Stimulated activated CD4-positive, alpha-beta T cell treated with anti-CD3 and anti-CD28 coated beads, Interleukin-12 subunit alpha, Interleukin-12 subunit beta, amount 100 ng/mL, for 24 hours (primary cell): ENCODE results near the gene TEX13B.
"Not testable (repeated sequence)": the region's sequence is repeated elsewhere in the genome, so short reads cannot be mapped to it uniquely, and the experiment has no call there.

Experiments used
- DNase-seq, 2 experiments: peaks; one replicate each; pipeline ENCODE4 v3.0.0-alpha.2; 2020; ENCODE audit warnings: low read depth in 2 of 2

Gene TEX13B

GRCh38 chrX:107982356-107982755 lies at the start of gene TEX13B:
Gene TEX13B (minus strand): TSS chrX:107982370. CDS start chrX:107982127, 243 bp downstream.
- no peak for DNase-seq

- no peak for DNase-seq
These were observed 48.0 kb upstream of the TEX13B start for GRCh38 chrX:108029928-108030711.

DNA sequence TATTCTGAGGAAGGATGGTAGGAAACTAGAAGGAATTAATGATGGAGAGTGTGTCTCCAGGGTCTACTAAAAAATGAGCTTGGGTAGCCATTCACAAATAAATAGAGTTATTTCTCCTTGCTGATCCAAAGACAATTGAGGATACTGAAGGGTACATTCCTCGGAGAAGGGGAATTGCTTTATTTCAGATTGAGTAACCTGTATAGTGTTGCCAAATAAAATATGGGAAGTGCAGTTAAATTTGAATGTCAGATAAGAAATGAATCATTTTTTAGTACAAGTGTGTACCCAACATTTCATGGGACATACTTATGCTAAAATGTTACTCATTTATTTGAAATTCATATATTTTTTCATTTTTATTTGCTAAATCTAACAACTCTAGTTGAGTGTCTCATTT lies 46.7 kb upstream of the TEX13B start:
- DNase-seq = no peak

GRCh38 chrX:108025954-108026600 lies 43.9 kb upstream of the TEX13B start:
- DNase-seq = no peak

DNA sequence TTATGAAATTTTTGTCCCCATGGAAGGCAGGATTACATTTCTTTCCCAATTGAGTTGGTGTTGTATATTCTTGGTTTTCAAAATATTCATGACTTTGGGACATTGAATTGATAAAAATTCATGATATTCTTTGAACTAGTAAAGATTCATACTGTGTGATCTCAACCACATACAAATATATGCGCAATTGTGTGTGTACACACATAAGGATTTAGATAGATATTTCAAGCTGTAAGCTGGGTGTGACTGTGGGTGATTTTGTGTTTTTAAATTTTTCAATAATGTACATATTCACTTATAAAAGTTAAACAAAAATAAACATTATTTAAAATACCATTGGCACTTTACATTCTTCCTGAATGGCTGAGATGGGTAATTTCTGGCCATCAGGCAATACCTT lies 43.2 kb upstream of the TEX13B start:
- no peak for DNase-seq

DNA sequence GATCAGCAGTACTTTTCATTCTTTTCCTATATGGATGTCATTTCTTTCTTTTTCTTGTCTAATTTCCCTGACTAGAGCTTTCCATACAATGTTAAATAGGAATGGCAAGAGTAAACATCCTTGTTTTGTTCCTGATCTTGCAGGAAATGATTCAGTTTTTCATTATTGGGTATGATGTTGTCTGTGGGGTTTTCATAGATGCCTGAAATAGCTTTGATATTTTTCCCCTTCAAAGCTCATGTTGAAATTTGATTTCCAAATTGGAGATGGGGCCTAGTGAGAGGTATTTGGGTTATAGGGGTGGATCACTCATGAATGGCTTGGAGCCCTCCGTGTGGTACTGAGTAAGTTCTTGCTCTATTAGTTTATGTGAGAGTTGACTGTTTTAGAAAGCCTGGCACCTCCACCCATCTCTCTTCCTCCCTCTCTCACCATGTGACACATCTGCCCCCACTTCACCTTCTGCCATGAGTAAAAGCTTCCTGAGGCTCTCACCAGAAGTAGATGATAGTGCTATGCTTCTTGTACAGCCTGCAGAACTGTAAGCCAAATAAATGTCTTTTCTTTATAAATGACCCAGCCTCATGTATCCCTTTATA lies 40.4 kb upstream of the TEX13B start:
- no peak for DNase-seq

DNA sequence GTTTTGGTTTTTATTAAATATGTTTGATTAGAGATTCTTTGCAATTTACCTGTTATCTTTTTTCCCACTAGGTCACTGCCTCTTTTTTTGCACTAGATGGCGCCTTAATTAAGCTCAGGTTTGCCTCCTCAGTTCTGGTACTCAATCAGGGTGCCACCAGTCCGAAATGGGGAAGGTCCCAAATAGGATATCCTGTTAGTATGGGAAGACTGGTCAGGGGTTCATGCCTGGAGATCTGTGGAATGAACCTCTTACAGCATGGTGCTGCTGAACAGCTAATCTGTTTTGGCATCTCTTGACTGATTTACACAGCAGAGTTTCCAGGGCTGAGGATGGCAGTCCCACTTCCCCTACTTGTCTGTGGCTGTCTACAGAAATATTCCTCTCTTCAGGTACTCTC lies 38.5 kb upstream of the TEX13B start:
- DNase-seq = no peak

GRCh38 chrX:108019382-108019875 lies 37.3 kb upstream of the TEX13B start:
- DNase-seq = no peak

DNA sequence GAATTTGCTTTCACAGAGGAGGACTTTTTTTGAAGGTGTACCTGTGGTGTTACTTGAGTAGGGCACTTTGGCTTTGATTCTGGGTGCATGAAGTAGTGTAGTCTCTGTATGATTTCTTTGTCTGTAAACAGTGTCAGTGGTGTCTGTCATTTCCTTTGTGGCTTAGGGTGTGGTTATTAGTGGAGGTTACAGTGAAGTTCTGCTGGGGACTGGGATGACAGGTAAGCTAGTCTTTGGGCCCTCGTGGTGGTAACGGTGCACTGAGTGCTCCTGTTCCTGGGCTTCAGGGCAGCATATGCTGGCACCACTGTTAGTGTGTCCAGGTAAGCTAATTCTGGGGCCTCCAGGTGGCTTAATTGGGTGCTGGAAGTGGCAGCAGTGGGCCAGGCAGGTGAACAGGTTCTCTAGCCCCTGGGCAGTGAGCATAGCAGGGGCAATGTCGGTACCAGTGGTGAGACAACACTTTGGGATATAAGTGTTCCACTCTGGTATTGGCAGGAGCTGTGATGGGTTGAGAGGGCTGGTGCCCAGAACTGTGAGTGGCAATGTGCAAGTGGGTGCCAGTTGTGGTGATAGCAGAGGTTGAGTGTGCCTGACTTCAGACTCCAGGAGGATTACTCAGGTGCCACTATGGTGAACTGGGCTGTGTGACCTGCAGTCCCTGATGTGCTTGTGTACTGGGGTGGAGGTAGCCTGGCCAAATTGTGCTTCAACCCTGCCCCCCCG lies 36.6 kb upstream of the TEX13B start:
- no peak for DNase-seq

- no peak for DNase-seq
These were observed 19.1 kb upstream of the TEX13B start for GRCh38 chrX:108001218-108001814.

DNA sequence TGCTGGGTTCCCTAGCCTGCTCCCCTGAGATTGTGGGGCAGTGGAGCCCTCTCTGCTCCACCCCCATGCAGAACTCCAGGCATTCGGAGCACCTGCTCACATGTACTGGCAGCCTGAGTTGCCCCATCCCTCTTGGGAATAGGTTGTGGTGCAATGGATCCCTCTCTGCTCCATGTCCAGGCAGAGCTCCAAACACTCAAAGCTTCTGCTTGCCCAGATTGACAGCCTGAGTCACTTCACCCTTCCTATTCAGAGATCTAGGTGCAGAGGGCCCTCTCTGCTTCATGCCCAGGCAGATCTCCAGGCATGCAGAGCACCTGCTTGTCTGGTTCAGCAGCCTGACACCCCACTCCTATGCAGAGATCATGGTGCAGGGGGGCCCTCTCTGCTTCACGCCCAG lies 18.6 kb upstream of the TEX13B start:
- DNase-seq = no peak

DNA sequence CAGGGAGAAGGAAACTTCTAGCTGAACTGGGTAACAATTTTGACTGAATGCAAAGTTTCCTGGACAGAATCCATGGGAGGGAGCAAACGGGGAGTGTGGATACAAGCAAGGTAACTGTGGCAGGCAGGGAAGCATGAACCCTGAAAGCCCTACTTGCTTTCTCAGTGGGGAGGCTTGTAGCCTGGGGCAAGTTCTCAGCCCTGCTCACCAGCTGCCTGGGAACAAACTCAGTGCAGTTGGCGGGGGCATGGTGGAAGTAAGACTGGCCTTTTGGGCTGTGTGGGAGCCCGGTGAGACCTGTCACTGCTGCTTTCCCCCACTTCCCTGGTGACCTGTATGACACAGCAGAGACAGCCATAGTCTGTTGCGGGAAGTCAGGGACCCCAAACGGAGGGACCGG lies 14.0 kb upstream of the TEX13B start:
- no peak for DNase-seq

DNA sequence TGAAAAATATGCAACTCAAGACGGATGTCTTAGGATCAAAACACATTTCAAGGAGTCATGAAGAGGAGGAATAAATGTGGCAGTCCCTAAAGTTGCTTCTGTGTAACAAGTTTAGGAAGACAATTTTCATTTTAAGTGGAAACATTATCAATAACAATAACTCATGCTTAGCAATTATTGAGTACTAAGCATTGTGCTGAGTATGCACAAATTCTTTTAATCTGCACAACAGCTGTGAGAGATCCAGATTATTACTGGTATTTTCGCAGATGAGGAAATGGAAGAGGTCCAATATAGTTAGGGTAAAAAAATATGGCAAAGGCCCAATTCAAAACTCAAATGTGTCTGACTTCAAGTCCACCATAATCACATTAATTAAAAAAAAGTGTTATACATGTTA lies 2.9 kb upstream of the TEX13B start:
- no peak for DNase-seq

- no peak for DNase-seq
These were observed 2.6 kb downstream of the TEX13B start for GRCh38 chrX:107979534-107979933.

DNA sequence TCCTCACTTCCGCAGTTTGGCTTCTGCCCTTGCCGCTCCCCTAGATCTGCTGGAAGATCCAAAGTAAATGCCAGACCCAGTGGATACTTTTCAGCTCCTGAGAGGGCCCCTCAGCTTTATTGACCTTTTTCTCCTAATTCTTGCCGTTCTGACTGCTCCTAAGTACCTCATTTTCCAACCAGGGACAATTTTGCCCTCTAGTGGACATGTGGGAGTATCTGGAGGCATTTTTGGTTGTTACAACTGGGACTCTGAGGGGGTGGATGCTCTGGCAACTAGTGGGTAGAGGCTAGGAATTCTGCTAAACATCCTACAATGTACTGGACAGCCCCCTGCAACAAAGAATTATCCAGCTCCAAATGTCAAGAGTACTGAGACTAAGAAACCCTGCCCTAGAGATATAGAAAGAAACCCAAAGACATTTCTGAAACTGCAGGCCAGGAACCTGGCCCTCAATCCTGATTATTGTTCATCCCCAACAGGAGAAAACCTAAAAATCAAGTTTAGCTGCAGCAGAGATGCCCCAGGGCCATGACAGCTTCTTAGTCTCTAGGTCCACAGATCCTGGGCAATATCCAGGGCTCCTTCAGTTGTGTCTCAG lies 3.4 kb downstream of the TEX13B start:
- DNase-seq = no peak

DNA sequence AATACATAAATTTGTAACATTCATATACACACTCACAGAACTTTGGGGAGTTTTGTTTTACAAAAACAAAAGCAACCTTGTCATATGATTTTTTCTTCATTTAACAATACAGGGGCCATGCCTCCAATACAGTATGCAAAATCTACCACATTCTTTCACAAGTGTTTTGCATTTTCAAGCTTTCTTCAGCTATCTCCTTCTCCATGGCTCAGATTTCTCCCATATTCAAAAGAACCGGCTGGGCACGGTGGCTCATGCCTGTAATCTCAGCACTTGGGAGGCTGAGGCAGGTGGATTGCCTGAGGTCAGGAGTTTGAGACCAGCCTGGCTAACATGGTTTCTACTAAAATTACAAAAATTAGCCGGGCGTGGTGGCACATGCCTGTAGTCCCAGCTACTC lies 4.1 kb downstream of the TEX13B start:
- DNase-seq = no peak

GRCh38 chrX:107971636-107972035 lies 10.5 kb downstream of the TEX13B start:
- DNase-seq = no peak

DNA sequence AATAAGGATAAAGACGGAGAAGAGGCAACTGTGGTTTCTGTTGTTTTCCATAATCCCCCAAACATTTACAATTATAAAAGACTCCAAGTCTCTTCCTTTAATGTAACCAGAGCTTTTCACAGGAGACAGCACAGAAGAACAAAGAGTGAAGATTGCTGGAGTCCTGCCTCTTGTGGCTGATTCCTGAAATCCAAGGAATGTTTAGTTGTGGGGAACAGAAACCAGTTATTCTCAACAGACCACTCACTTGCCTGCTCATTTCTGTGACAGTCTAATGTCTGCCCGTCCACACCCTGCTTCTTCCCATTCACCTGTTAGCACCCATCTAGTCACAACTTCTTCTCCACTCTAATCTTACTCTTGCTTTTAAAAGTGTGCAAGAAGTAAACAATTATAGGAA lies 12.1 kb downstream of the TEX13B start:
- DNase-seq = no peak

DNA sequence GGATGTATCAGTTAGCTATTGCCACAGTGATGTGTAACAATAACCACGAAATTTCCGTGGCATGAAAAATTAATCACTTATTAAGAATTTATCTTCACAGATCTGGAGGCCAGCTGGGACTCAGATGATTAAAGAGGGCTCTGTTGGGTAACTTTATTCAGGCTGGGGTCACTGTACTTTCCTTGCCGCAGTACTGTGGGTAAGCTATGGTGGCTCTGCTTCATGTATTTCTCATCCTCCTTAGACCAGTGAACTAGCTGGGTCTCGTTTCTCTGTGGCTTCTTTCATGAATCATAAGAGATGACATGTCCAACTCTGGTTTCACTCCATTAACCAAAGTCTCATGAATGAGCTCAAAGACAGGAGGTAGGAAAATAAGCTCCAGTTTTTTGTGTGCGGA lies 13.5 kb downstream of the TEX13B start:
- no peak for DNase-seq

DNA sequence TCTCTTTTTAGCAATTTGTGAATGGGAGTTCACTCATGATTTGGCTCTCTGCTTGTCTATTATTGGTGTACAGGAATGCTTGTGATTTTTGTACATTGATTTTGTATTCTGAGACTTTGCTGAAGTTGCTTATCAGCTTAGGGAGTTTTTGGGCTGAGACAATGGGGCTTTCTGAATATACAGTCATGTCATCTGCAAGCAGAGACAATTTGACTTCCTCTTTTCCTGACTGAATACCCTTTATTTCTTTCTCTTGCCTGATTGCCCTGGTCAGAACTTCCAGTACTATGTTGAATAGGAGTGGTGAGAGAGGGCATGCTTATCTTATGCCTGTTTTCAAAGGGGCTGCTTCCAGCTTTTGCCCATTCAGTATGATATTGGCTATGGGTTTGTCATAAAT lies 26.8 kb downstream of the TEX13B start:
- DNase-seq = not testable (repeated sequence)

DNA sequence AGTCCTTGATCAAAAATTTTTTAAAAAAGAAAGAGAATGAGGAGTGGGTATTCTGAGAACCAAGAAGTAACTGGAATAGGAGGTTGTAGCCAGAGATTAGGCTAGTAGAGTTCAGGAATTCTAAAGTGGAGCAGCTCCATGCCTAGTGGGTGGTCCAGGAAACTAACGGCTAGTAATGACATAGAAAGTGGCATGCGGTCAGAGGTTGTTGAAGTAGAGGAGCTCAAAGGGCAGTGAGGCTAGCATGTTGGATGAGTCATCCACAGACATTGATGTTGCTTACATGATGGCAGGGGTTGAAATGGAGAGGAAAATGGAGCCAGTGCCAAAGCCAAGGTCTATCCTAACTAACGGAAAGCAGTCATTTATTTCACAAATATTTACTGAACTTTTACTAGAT lies 42.1 kb downstream of the TEX13B start:
- no peak for DNase-seq

DNA sequence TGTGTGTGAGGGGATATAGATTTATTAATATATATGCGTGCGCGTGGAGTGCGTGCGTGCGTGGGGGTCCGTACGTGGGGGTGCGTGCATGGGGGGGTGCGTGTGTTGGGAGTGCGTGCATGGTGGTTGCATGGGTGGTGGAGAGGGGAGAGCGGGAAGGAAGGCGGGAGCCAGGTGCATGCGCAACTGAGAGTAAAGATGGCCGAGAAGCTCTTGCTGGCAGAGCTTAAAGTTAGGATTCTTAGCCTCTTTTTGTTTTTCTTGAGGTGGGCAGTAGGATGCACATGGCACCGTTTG lies 45.8 kb downstream of the TEX13B start:
- no peak for DNase-seq
